ENCODE measurements around the gene NKTR. TPM values are rescaled to one million over a fixed set of nuclear protein-coding genes. Genes with fewer than 3 reads are reported as not detected.

Gene NKTR
- total and polyA plus RNA-seq, 2 experiments from 2014 or later: 81.3 to 117 TPM

DNA sequence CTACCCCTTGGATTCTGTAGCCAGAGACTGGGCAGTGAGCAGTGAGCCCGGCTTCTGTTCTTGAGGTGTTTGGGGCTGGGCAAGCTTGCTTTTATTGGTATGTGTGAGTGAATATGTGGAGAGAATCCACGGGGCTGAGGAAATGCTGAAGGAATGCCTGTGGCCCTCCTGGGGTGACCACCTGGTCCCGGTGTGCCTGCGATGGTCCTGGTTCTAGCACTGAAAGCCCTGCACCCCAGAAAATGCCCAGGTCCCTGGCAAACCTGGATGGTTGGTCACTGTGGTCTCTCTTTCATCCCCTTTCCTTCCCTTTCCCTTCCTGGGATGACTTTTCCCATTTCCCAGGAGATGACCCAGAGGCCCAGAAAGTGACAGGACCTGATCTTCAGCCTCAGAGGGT is 57.2 kb downstream of the NKTR start:
- TF ChIP-seq JUNB (IDR thresholded peaks at IDR 0.05; ENCODE audit: unreplicated experiment): no peak
- TF ChIP-seq ETS1 (IDR thresholded peaks at IDR 0.05): no peak
- TF ChIP-seq REST (IDR thresholded peaks at IDR 0.05; ENCODE audit: unreplicated experiment): no peak
- TF ChIP-seq EZH2phosphoT487 (IDR thresholded peaks at IDR 0.05; ENCODE audit: unreplicated experiment): no peak
- TF ChIP-seq CREB1 (CRISPR knock-in tag; IDR thresholded peaks at IDR 0.05; ENCODE audit: low read depth): no peak
- no peak for TF ChIP-seq STAT1 (IDR thresholded peaks at IDR 0.05; ENCODE audit: unreplicated experiment)
- no peak for TF ChIP-seq NANOG (IDR thresholded peaks at IDR 0.05; ENCODE audit: borderline replicate concordance)
- TF ChIP-seq CTCF (conservative IDR thresholded peaks at IDR 0.05; ENCODE audit: low read depth in 2 of 2): no peak
- TF ChIP-seq, protein P1, sequence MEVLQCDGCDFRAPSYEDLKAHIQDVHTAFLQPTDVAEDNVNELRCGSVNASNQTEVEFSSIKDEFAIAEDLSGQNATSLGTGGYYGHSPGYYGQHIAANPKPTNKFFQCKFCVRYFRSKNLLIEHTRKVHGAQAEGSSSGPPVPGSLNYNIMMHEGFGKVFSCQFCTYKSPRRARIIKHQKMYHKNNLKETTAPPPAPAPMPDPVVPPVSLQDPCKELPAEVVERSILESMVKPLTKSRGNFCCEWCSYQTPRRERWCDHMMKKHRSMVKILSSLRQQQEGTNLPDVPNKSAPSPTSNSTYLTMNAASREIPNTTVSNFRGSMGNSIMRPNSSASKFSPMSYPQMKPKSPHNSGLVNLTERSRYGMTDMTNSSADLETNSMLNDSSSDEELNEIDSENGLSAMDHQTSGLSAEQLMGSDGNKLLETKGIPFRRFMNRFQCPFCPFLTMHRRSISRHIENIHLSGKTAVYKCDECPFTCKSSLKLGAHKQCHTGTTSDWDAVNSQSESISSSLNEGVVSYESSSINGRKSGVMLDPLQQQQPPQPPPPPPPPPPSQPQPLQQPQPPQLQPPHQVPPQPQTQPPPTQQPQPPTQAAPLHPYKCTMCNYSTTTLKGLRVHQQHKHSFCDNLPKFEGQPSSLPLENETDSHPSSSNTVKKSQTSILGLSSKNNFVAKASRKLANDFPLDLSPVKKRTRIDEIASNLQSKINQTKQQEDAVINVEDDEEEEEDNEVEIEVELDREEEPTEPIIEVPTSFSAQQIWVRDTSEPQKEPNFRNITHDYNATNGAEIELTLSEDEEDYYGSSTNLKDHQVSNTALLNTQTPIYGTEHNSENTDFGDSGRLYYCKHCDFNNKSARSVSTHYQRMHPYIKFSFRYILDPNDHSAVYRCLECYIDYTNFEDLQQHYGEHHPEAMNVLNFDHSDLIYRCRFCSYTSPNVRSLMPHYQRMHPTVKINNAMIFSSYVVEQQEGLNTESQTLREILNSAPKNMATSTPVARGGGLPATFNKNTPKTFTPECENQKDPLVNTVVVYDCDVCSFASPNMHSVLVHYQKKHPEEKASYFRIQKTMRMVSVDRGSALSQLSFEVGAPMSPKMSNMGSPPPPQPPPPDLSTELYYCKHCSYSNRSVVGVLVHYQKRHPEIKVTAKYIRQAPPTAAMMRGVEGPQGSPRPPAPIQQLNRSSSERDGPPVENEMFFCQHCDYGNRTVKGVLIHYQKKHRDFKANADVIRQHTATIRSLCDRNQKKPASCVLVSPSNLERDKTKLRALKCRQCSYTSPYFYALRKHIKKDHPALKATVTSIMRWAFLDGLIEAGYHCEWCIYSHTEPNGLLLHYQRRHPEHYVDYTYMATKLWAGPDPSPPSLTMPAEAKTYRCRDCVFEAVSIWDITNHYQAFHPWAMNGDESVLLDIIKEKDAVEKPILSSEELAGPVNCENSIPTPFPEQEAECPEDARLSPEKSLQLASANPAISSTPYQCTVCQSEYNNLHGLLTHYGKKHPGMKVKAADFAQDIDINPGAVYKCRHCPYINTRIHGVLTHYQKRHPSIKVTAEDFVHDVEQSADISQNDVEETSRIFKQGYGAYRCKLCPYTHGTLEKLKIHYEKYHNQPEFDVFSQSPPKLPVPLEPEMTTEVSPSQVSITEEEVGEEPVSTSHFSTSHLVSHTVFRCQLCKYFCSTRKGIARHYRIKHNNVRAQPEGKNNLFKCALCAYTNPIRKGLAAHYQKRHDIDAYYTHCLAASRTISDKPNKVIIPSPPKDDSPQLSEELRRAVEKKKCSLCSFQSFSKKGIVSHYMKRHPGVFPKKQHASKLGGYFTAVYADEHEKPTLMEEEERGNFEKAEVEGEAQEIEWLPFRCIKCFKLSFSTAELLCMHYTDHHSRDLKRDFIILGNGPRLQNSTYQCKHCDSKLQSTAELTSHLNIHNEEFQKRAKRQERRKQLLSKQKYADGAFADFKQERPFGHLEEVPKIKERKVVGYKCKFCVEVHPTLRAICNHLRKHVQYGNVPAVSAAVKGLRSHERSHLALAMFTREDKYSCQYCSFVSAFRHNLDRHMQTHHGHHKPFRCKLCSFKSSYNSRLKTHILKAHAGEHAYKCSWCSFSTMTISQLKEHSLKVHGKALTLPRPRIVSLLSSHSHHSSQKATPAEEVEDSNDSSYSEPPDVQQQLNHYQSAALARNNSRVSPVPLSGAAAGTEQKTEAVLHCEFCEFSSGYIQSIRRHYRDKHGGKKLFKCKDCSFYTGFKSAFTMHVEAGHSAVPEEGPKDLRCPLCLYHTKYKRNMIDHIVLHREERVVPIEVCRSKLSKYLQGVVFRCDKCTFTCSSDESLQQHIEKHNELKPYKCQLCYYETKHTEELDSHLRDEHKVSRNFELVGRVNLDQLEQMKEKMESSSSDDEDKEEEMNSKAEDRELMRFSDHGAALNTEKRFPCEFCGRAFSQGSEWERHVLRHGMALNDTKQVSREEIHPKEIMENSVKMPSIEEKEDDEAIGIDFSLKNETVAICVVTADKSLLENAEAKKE (CRISPR knock-in tag; IDR thresholded peaks at IDR 0.05): no peak
- TF ChIP-seq ZNF331 (CRISPR knock-in tag; IDR thresholded peaks at IDR 0.05; ENCODE audit: low read depth): no peak
- TF ChIP-seq EZH2 (IDR thresholded peaks at IDR 0.05; ENCODE audit: low read depth, unreplicated experiment): no peak
- TF ChIP-seq POLR2AphosphoS5 (IDR thresholded peaks at IDR 0.05; ENCODE audit: low read depth): no peak
- no peak for TF ChIP-seq ZNF114 (CRISPR knock-in tag; IDR thresholded peaks at IDR 0.05)
- H3K4me1 ChIP-seq (ENCODE audit: insufficient read depth): peaks cover 18% of the 10 kb centered on the region
- ATAC-seq (no peak), DNase-seq (ENCODE audit: low spot score) (no peak)
- H3K4me2 ChIP-seq: no peak overlapping the region
- Mint-ChIP-seq H3K4me3 (no peak overlapping the region), H3K36me3 (ENCODE audit: low read depth) (peaks cover 5% of the 10 kb centered on the region; the same call in 2 of the 3 replicates), H3K27me3 (ENCODE audit: insufficient read depth, low read depth, poor library complexity) (peaks cover 15% of the 10 kb centered on the region), H3K27ac (no peak overlapping the region), H3K4me1 (peaks cover 26% of the 10 kb centered on the region), H3K9me3 (no peaks in the 10 kb centered on the region)
- no peaks in the 10 kb centered on the region for H4K20me1 ChIP-seq (replicated peaks; ENCODE audit: insufficient read depth)
- H2AFZ ChIP-seq: no peak overlapping the region
- no peaks in the 10 kb centered on the region for H3K9me2 ChIP-seq (ENCODE audit: insufficient read depth)
- no peaks in the 10 kb centered on the region for H3K79me2 ChIP-seq (replicated peaks; ENCODE audit: insufficient read depth)
- H3K36me3 ChIP-seq (ENCODE audit: insufficient read depth): no peaks in the 10 kb centered on the region
- H3K27ac ChIP-seq (ENCODE audit: low read depth): no peak overlapping the region
- H3K4me3 ChIP-seq: no peak overlapping the region
- H3F3A ChIP-seq (replicated peaks; ENCODE audit: low read depth): no peaks in the 10 kb centered on the region
- H3K27me3 ChIP-seq (ENCODE audit: insufficient read depth): no peaks in the 10 kb centered on the region

All from GM23338 (cell line).